Fibroblast of skin of left quadriceps (primary cell): ENCODE results near the gene ASCC3.
A peak's percentile ranks its signal among the peaks of the same experiment; 100 is the strongest.

Experiments used
- DNase-seq, 2 experiments: peaks; one replicate each; pipeline ENCODE4 v3.0.0-alpha.2; 2013; ENCODE audit warnings: low read depth in 2 of 2

Gene ASCC3

GRCh38 chr6:100577425-100577824 is 303.7 kb downstream of the ASCC3 start:
- DNase-seq = no peak

GRCh38 chr6:100575921-100576320 is 305.2 kb downstream of the ASCC3 start:
- DNase-seq = no peak

GRCh38 chr6:100574836-100575235 is 306.3 kb downstream of the ASCC3 start:
- no peak for DNase-seq

GRCh38 chr6:100573166-100573565 is 308.0 kb downstream of the ASCC3 start:
- peak in 1 of 2 experiments; percentile 31 for DNase-seq

GRCh38 chr6:100568255-100568654 is 312.9 kb downstream of the ASCC3 start:
- DNase-seq = no peak

- DNase-seq = no peak
These were observed 314.6 kb downstream of the ASCC3 start for GRCh38 chr6:100566563-100566962.

- no peak for DNase-seq
These were observed 315.6 kb downstream of the ASCC3 start for GRCh38 chr6:100565439-100566104.

GRCh38 chr6:100559859-100560258 is 321.3 kb downstream of the ASCC3 start:
- no peak for DNase-seq

GRCh38 chr6:100554228-100554627 is 326.9 kb downstream of the ASCC3 start:
- no peak for DNase-seq

- no peak for DNase-seq
These were observed 327.9 kb downstream of the ASCC3 start for GRCh38 chr6:100553243-100553642.

- DNase-seq = peak; percentile 44 to 46
These were observed 331.5 kb downstream of the ASCC3 start for GRCh38 chr6:100549406-100550167.

GRCh38 chr6:100538086-100538485 is 343.0 kb downstream of the ASCC3 start:
- no peak for DNase-seq

GRCh38 chr6:100518588-100518987 is 362.5 kb downstream of the ASCC3 start:
- no peak for DNase-seq

GRCh38 chr6:100517633-100518032 is 363.5 kb downstream of the ASCC3 start:
- DNase-seq = no peak

GRCh38 chr6:100517106-100517505 is 364.0 kb downstream of the ASCC3 start:
- DNase-seq = no peak

- no peak for DNase-seq
These were observed 366.5 kb downstream of the ASCC3 start for GRCh38 chr6:100514660-100515059.

GRCh38 chr6:100512203-100512862 is 368.8 kb downstream of the ASCC3 start:
- DNase-seq = peak; percentile 16 to 21

GRCh38 chr6:100509101-100509500 is 372.0 kb downstream of the ASCC3 start:
- no peak for DNase-seq

GRCh38 chr6:100506651-100507050 is 374.5 kb downstream of the ASCC3 start:
- peak; percentile 52 for DNase-seq

GRCh38 chr6:100504786-100505737 is 376.1 kb downstream of the ASCC3 start:
- peak; percentile 54 to 56 for DNase-seq

- no peak for DNase-seq
These were observed 378.0 kb downstream of the ASCC3 start for GRCh38 chr6:100503043-100503705.
